GM19452 (cell line): ENCODE measurements around the gene SLC9A8.

Source experiments
- ATAC-seq: cut with Tn5 transposase; IDR thresholded peaks from one replicate; pipeline ENCODE4 v1.9.1; 2021; ENCODE audit not compliant: unreplicated experiment

The SLC9A8 gene

GRCh38 chr20:49786196-49786595 lies 26.4 kb upstream of the SLC9A8 start:
- peak; percentile 36 for ATAC-seq

- no peak for ATAC-seq
Measured at GRCh38 chr20:49786668-49787370, 25.8 kb upstream of the SLC9A8 start.

GRCh38 chr20:49787371-49788357 lies 25.0 kb upstream of the SLC9A8 start:
- ATAC-seq = no peak

- ATAC-seq = no peak
Measured at GRCh38 chr20:49790077-49790798, 22.4 kb upstream of the SLC9A8 start.

GRCh38 chr20:49791165-49791564 lies 21.5 kb upstream of the SLC9A8 start:
- ATAC-seq = no peak

GRCh38 chr20:49792006-49792405 lies 20.6 kb upstream of the SLC9A8 start:
- no peak for ATAC-seq

GRCh38 chr20:49792611-49793010 lies 20.0 kb upstream of the SLC9A8 start:
- ATAC-seq = no peak

GRCh38 chr20:49794336-49795134 lies 18.1 kb upstream of the SLC9A8 start:
- no peak for ATAC-seq

GRCh38 chr20:49795135-49795424 lies 17.5 kb upstream of the SLC9A8 start:
- ATAC-seq = no peak

GRCh38 chr20:49796600-49797343 lies 15.9 kb upstream of the SLC9A8 start:
- ATAC-seq = no peak

- no peak for ATAC-seq
Measured at GRCh38 chr20:49797344-49797615, 15.3 kb upstream of the SLC9A8 start.

GRCh38 chr20:49798718-49799117 lies 13.9 kb upstream of the SLC9A8 start:
- ATAC-seq = no peak

- no peak for ATAC-seq
Measured at GRCh38 chr20:49799698-49800097, 12.9 kb upstream of the SLC9A8 start.

GRCh38 chr20:49803418-49803817 lies 9.2 kb upstream of the SLC9A8 start:
- ATAC-seq = no peak

- no peak for ATAC-seq
Measured at GRCh38 chr20:49804364-49804763, 8.3 kb upstream of the SLC9A8 start.

GRCh38 chr20:49805224-49805876 lies 7.3 kb upstream of the SLC9A8 start:
- peak; percentile 60 for ATAC-seq

GRCh38 chr20:49808753-49809152 lies 3.9 kb upstream of the SLC9A8 start:
- no peak for ATAC-seq

GRCh38 chr20:49809803-49810359 lies 2.7 kb upstream of the SLC9A8 start:
- no peak for ATAC-seq

- no peak for ATAC-seq
Measured at GRCh38 chr20:49810491-49811190, 2.0 kb upstream of the SLC9A8 start.
